ENCODE data around the gene TAF11L5.

GRCh38 chr5:17487174-17487512 lies 37.9 kb upstream of the TAF11L5 start:
- TF ChIP-seq YY1 (IDR thresholded peaks at IDR 0.05; ENCODE audit: extremely low read depth, insufficient replicate concordance, low read depth, low read length), result no peak
- TF ChIP-seq JUND (IDR thresholded peaks at IDR 0.05), result no peak
- TF ChIP-seq POLR2A (IDR thresholded peaks at IDR 0.05; ENCODE audit: borderline replicate concordance, extremely low read depth, insufficient read depth, insufficient read length), result no peak
- no peak for TF ChIP-seq CTCF (IDR thresholded peaks at IDR 0.05 in 2 of 3, conservative IDR thresholded peaks at IDR 0.05 in 1 of 3; ENCODE audit: borderline replicate concordance in 1 of 3, insufficient read depth in 1 of 3, low read depth in 2 of 3, low read length in 2 of 3)
- no peak for TF ChIP-seq RAD21 (IDR thresholded peaks at IDR 0.05; ENCODE audit: low read depth)
- no peak for TF ChIP-seq SIN3A (IDR thresholded peaks at IDR 0.05; ENCODE audit: low read depth)
